Measurements from ENCODE around the gene FBXW7.
A peak's percentile ranks its signal among the peaks of the same experiment; 100 is the strongest.

The FBXW7 gene

GRCh38 chr4:152281822-152282221 is 254.1 kb downstream of the FBXW7 start:
- Mint-ChIP-seq H3K4me1 (no peaks in the 10 kb centered on the region), H3K36me3 (ENCODE audit: low read depth) (no peaks in the 10 kb centered on the region), H3K27ac (no peak overlapping the region), H3K27me3 (ENCODE audit: low read depth) (peaks cover 14% of the 10 kb centered on the region), H3K4me3 (no peak overlapping the region), H3K9me3 (no peaks in the 10 kb centered on the region)
- no peak for TF ChIP-seq CTCF (IDR thresholded peaks at IDR 0.05; ENCODE audit: unreplicated experiment in 3 of 3)

- H3K36me3 Mint-ChIP-seq (ENCODE audit: low read depth) = no peaks in the 10 kb centered on the region
- H3K27ac Mint-ChIP-seq = peak overlapping the region in 1 of 3 experiments; percentile 20
- no peaks in the 10 kb centered on the region for H3K9me3 Mint-ChIP-seq
- no peaks in the 10 kb centered on the region for H3K4me1 Mint-ChIP-seq
- no peak for TF ChIP-seq CTCF (IDR thresholded peaks at IDR 0.05; ENCODE audit: unreplicated experiment in 3 of 3)
- H3K27me3 Mint-ChIP-seq (ENCODE audit: low read depth) = peaks cover 14% of the 10 kb centered on the region
- H3K4me3 Mint-ChIP-seq = no peak overlapping the region
Measured at GRCh38 chr4:152281211-152281610, 254.7 kb downstream of the FBXW7 start.

GRCh38 chr4:152279234-152279566 is 256.7 kb downstream of the FBXW7 start:
- H3K9me3 Mint-ChIP-seq = no peaks in the 10 kb centered on the region
- H3K4me1 Mint-ChIP-seq = no peaks in the 10 kb centered on the region
- H3K36me3 Mint-ChIP-seq (ENCODE audit: low read depth) = no peaks in the 10 kb centered on the region
- no peak for TF ChIP-seq CTCF (IDR thresholded peaks at IDR 0.05; ENCODE audit: unreplicated experiment in 3 of 3)
- peak overlapping the region; percentile 20 to 87 (median 47) for H3K27ac Mint-ChIP-seq
- peaks cover 9% of the 10 kb centered on the region for H3K27me3 Mint-ChIP-seq (ENCODE audit: low read depth)
- no peak overlapping the region for H3K4me3 Mint-ChIP-seq

GRCh38 chr4:152278505-152279233 is 257.2 kb downstream of the FBXW7 start:
- H3K4me3 Mint-ChIP-seq = no peak overlapping the region
- H3K9me3 Mint-ChIP-seq = no peaks in the 10 kb centered on the region
- H3K4me1 Mint-ChIP-seq = no peaks in the 10 kb centered on the region
- no peaks in the 10 kb centered on the region for H3K36me3 Mint-ChIP-seq (ENCODE audit: low read depth)
- peaks cover 9% of the 10 kb centered on the region for H3K27me3 Mint-ChIP-seq (ENCODE audit: low read depth)
- TF ChIP-seq CTCF (IDR thresholded peaks at IDR 0.05; ENCODE audit: unreplicated experiment in 3 of 3) = no peak
- peak overlapping the region; percentile 20 to 87 (median 47) for H3K27ac Mint-ChIP-seq

GRCh38 chr4:152278172-152278504 is 257.8 kb downstream of the FBXW7 start:
- TF ChIP-seq CTCF (IDR thresholded peaks at IDR 0.05; ENCODE audit: unreplicated experiment in 3 of 3) = no peak
- Mint-ChIP-seq H3K27ac (peak overlapping the region; percentile 14 to 87 (median 47)), H3K4me3 (no peak overlapping the region), H3K36me3 (ENCODE audit: low read depth) (no peaks in the 10 kb centered on the region), H3K27me3 (ENCODE audit: low read depth) (peaks cover 9% of the 10 kb centered on the region), H3K9me3 (no peaks in the 10 kb centered on the region), H3K4me1 (peaks cover 4% of the 10 kb centered on the region)

- Mint-ChIP-seq H3K27ac (peak overlapping the region in 1 of 3 experiments; percentile 87), H3K4me1 (peaks cover 4% of the 10 kb centered on the region), H3K36me3 (ENCODE audit: low read depth) (no peaks in the 10 kb centered on the region), H3K27me3 (ENCODE audit: low read depth) (peaks cover 9% of the 10 kb centered on the region), H3K4me3 (no peak overlapping the region), H3K9me3 (no peaks in the 10 kb centered on the region)
- TF ChIP-seq CTCF (IDR thresholded peaks at IDR 0.05; ENCODE audit: unreplicated experiment in 3 of 3) = no peak
Measured at GRCh38 chr4:152277333-152277732, 258.6 kb downstream of the FBXW7 start.
